Endometrial microvascular endothelial cells (primary cell): ENCODE data around the gene TEKT5. TPM values are rescaled to one million over a fixed set of nuclear protein-coding genes. Genes with fewer than 3 reads are reported as not detected.

Experiments used
- in situ Hi-C: cut with HindIII; loops from 2 replicates; pipeline ENCODE4 v1.10.0; 2017; ENCODE audit warnings: low sequenced_read_pairs, low pct_unique_long_range_greater_than_20kb; ENCODE audit errors: inconsistent ontology term
- total RNA-seq: library from RNA; depleted of rRNA; stranded (reverse); fragments of >200 nt; gene quantifications from one replicate; pipeline ENCODE4 v1.2.3, GENCODE V29; 2015; ENCODE audit errors: inconsistent ontology term

Gene TEKT5
- not detected for total RNA-seq

DNA sequence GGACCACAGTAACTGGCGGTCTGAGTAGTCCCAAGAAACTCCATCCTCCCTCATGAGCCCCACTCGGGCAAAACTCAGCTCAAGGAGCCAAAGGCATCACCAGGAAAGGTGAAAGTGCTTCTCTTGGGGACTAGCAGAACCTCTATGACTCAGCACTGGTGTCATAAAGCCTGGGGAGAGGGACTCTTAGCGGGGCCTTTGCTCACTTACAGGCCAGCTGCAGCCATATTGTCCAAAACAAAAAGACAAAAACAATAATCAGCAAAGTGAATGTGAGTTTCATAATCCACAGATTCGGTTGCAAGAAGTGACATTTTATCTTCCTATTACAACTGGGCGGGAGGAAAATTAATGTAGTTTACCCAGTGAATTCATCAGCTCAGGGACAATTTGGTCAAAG is at the start of gene TEKT5:
Gene TEKT5 (minus strand): TSS at position 101 of the 400 bp plus-strand sequence. CDS start 57 bp downstream, at position 44.
- in situ Hi-C loops, result no loop called here

DNA sequence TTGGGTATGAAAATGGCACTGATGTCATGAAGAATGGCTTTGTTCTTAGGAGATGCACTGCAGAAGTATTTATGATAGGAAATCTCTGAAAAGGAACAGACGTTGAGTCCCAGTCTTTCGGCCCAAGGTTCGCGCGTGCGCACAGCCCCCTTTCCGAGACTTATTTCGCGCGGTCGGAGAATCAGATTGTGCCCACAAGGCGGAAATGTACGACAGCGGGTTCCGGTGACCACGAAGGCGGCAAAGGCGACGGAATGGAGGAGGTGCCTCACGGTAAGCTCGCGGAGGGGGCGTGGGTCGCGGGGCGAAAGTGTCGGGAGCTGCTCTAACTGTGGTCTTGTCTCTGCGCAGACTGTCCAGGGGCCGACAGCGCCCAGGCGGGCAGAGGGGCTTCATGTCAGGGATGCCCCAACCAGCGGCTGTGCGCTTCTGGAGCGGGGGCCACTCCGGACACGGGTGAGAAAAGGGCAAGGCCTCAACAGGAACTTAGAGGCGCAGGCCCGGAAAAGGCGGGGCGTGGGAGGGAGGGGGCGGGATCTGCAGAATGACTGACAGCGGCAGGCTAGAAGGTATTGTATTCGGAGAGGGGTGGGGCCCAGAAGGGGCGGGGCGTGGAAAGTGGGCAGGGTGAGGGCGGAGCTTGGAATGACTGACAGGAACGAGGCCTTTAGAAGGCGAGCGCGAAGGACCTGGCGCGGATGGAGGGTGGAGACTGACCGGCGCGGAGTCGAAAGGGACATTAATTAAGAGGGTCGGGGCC is 49.1 kb upstream of the TEKT5 start, which contains the start of gene NUBP1:
Gene NUBP1 (plus strand): TSS at position 233 of the 760 bp plus-strand sequence. CDS start 22 bp downstream, at position 255.
- in situ Hi-C loops, result loop anchor here (25.0 kb wide), 2 partner anchors 94 to 231 kb away; no protein-coding TSS in a partner anchor

DNA sequence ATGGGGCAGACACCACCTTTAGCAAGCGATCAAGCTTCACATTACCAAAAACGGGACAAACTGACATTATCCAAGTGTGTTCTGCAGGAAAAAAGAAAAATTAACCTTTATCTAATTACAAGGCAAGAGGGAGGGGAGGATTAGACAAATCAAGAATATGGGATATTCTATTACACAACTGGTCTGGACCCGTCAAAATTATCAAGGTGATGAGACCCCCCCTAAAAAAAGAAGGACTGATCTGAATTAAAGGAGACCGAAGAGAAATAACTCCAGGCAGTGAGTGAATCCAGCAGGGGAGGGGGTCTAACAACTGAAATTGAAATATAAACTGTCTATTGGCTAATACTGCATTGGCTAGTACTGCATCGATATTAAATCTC is 48.5 kb upstream of the TEKT5 start:
- in situ Hi-C loops, result loop anchor here (25.0 kb wide), 2 partner anchors 94 to 231 kb away; no protein-coding TSS in a partner anchor

DNA sequence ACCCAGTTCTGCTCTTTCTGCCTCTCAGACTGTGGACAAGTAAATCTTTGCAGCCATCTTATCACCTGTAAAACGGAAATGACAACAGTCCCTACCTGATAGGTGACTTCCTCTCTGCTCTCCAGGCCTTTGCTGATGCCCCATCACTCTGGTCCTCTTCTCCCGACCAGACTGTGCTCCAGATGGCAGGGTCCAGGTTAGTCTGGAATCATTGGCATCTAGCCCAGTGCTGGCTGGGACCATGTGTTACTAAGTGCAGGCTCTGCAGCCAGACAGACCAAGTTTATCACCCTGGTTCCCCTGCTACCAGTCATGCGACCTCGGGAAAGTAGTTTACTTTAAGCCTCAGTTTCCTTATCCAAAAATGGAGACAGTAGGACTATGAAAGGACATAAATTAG is 47.1 kb upstream of the TEKT5 start:
- in situ Hi-C loops, result loop anchor here (25.0 kb wide), 2 partner anchors 95 to 230 kb away; no protein-coding TSS in a partner anchor

DNA sequence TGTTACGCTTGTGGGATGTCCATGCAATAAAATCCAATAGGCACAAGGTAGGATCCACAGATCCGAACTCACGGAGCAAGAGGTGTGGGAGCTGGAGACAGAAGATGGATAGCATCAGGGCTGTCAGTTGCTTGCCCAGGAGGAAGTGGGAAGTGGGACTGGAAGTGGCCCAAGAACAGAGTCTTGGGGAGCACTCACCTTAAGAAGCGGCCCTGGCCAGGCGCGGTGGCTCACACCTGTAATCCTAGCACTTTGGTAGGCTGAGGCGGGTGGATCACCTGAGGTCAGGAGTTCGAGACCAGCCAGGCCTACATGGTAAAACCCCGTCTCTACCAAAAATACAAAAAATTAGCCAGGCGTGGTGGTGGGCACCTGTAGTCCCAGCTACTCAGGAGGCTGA is 46.5 kb upstream of the TEKT5 start:
- in situ Hi-C loops, result loop anchor here (25.0 kb wide), 2 partner anchors 96 to 229 kb away; no protein-coding TSS in a partner anchor

DNA sequence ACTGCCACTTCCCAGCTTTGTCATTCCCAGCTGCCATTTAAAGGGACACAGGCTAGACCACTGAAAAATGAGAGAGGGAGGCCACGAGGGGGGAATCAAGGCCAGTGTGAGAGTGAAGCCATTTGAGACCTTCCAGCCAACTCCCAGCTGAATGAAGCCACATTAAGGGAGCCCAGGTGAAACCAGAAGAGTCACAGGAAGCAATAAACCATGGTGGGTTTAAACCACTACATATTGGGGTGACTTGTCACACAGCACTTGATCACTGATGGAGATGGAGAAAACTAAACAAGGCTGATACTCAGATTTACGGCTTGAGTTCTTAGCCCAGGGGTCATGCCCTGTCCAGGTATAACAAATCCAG is 46.1 kb upstream of the TEKT5 start:
- in situ Hi-C loops, result loop anchor here (25.0 kb wide), 2 partner anchors 96 to 229 kb away; no protein-coding TSS in a partner anchor

DNA sequence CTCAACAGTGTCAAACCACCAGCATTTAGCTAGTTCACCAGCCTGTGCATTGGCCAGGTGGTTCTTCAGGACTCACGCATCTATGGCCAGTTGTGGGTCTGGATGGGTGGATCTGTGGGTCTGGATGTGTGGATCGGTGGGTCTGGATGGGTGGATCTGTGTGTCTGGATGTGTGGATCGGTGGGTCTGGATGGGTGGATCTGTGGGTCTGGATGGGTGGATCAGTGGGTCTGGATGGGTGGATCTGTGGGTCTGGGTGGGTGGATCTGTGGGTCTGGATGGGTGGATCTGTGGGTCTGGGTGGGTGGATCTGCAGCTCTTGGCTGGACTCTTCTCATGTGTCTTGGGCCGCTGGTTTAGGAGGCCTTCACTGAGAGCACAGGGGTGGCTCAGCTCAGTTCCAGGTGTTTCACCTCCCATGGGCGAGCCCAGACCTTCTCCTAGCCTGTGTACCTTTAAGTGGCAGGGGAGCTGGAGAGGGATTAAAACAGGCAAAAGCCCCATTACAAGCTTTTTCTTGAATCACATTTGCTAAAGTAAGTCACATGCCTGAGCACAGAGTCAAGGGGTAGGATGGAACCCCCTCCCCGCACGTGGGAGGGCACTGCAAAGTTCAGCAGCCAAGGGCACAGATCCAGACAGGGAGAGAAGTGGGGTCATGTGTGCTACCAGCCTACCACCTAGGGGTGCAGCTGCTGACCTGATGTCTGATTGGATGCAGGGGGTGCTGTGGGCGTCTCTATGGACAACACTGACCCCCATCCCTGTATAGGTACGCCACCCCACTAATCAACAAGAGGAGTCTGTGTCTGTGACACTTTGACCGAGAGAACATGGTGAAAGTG is 45.5 kb upstream of the TEKT5 start:
- in situ Hi-C loops, result loop anchor here (25.0 kb wide), 2 partner anchors 97 to 228 kb away; no protein-coding TSS in a partner anchor

DNA sequence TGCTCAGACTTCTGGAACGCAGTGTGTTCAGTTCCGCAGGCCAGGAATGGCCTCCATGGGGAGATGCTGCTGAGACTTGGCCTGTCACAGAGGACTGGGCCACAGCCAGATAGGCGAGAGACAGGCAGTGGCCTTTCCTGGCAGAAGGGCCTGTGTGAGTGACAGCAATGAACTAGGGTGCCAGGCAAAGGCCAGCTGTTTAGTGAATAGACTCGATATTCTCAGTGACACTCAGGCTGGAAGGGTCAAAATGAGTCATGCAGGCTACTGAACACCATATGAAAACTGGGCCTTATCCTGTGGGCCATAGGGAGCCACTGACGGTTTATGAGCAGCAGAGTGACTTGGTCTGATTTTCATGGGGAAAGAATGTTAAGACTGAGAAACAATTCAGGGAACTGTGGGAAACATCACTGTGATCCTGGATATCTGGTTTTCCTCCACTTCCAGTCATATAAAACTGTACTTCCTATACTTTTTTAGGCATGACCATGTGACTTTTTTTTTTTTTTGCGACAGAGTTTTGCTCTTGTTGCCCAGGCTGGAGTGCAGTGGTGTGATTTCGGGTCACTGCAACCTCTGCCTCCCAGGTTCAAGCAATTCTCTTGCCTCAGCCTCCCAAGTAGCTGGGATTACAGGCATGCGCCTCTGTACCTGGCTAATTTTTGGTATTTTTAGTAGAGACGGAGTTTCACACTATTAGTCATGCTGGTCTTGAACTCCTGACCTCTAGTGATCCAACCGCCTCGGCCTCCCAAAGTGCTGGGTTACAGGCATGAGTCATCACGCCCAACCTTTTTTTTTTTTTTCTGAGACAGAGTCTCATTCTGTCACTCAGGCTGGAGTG is 43.7 kb upstream of the TEKT5 start:
- in situ Hi-C loops, result loop anchor here (25.0 kb wide), 2 partner anchors 99 to 226 kb away; no protein-coding TSS in a partner anchor

DNA sequence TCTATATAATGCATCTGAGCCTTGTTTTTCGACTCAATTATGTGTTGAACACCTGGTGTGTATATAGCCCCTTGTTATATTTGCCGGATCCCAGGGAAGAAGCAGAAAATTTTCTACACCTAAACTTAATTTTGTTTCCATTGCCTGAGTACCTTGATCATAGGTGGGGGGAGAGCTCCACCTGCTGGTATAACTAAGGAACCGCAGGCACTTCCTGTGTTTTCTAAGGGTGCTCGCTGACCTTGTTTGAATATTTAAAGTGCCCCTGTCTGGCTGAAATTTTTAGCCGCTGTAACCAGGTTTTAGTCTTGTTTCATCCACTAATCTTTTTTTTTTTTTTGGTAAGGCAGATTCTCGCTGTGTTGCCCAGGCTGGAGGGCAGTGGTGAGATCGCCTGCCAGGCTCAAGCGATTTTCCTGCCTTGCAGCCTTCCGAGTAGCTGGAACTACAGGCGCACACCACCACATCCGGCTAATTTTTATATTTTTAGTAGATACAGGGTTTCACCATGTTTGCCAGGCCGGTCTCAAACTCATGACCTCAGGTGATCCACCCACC is 42.4 kb upstream of the TEKT5 start:
- in situ Hi-C loops, result loop anchor here (25.0 kb wide), 2 partner anchors 100 to 225 kb away; no protein-coding TSS in a partner anchor

DNA sequence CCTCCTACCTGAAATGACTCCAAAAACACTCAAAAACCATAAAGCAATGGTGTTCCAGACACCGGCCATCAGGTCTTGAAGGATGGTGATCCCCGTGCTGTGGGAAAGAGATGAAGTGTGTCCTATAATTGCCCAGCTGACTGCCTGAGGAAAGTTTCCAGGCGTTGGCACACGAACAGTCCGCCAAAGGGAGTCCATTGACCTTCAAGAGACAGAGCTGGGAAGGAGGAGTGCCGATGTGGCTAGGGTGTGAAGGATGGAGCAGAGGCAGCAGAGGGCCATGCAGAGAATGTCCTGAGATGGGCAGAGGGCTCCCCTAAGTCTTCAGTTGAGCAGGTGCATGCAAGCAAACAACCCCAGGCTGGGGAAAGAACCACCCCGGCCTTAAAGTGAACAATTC is 37.1 kb upstream of the TEKT5 start:
- in situ Hi-C loops, result loop anchor here (25.0 kb wide), 2 partner anchors 106 to 219 kb away; no protein-coding TSS in a partner anchor

DNA sequence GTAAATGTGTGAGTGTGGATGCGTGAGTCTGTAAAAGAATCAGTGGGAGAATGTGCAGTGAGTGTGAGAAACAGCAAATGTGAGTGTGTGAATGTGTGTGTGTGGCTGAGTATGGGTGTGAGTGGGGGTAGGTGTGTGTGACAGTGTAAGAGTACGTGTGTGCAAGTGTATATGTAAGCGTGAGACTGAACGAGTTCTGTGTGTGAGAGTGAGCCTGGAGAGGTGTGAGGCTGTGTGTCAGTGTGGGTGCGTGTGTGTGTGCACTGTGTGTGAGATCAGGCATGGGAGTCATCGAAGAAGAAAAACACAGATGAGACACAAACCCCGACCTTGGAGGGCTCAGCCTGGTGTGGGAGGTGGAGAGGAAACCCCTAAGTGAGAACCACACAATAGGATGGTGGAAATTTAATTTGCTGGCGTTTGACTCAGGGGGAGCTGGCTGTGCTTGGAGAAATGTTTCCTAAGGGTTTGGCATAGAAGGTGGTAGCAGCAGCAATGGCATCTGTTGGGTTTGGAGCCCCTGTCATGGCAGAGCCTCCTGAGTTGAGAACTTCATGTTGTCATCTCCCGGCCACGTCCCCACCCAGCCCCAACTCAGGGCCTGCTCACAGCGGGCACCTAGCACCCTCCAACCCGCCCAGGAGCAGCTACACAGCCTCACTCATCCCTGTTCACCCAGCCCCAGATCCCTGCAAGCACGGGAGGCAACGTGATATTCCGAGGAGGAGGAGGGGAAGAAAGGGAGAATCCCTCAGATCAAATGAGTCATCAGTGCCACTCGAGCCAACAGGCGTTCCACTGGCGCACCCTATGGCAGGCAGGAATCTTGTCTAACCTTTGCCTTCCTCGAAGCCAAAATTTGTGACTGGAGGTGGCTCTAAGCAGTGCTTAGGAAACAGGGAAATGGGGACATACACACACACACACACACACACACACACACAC is 34.6 kb upstream of the TEKT5 start:
- in situ Hi-C loops, result loop anchor here (25.0 kb wide), 2 partner anchors 108 to 217 kb away; no protein-coding TSS in a partner anchor

DNA sequence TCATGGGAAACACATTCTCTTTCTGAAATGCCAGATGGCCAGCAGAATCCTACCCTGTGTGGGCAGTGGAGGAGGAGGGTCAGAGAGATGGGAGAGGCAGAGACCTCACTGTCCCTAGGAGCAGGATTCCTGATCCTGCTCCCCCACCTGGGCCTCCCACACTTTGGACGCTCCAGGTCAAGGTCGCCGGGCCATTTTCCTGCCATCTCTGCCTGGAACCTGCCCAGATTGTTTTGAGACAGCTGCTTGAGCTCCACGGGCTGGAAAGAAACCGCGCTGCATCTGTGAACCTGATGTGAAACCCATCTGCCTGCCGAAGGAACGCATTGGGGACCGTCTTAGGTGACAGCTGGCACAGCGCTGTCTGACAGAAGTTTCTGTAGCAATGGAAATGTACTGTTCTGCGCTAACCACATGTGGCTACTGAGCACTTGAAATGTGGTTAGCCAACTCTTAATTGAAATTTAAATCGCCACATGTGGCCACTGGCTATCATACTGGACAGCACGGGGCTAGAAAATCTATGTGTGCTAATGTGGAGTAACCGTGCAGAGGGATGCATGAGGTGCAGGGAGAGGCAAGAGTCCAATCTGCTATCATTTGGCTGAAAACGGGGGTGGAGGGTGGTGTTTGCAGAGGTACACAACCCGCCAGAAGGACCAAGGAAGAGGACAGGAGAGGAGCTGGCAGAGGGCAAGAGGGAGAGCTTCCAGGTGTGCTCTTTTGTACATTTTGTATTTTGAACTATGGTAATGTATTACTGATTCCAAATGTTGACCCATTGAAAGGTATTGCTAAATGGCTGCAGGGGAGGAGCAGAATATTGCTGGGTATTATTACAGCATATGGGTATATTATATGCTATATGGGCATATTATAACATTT is 33.5 kb upstream of the TEKT5 start:
- in situ Hi-C loops, result loop anchor here (25.0 kb wide), 2 partner anchors 109 to 216 kb away; no protein-coding TSS in a partner anchor

DNA sequence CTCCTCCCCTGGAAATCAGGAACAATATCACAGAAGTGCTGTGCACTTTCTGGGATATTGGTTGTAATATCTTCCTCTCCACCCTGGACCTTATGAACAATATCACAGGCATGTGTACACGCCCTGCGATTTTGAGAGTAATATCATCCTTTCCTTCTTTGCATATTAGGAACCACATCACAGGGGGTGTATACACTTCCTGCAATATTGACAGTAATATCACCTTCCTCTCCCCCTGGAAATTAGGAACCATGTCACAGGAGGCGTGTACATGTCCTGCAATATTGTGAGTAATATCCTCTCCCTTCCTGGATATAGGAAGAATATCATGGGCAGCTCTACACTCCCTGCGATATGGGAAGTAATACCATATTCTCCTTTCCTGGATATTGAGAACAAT is 14.2 kb upstream of the TEKT5 start:
- in situ Hi-C loops, result no loop called here

DNA sequence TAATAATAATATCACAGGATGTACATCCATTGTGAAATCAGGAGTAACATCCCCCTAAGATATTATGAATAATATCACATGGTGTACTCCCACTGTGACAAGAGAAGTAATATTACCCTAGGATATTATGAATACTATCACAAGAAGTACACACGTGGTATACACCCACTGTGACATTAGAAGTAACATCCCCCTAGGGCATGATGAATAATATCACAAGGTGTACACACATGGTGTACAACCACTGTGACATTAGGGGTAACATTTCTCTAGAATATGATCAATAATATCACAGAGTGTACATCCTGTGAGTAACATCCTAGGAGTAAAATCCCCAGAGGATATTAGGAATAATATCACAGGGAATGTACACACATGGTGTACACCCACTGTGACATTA is 5.0 kb upstream of the TEKT5 start:
- in situ Hi-C loops, result no loop called here

DNA sequence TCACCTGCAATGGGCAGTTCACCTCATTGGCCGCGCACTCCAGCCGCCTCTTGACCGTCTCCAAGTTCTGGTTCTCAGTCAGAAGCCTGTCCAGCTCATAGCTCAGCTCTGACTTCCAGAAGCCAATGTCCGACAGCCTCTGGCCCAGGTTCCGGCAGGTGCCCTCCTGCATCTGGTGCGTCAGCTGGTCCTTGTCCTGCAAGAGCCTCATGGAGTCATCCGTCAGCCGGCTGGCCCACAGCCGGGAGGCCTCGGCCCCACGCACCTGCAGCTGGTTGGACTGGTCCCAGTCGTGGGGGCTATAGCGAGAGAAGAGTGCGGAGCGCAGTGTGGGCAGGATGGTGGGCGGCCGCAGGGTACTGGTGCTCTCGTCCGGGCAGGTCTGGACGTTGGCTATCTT is 424 bp downstream of the TEKT5 start:
- in situ Hi-C loops, result no loop called here

DNA sequence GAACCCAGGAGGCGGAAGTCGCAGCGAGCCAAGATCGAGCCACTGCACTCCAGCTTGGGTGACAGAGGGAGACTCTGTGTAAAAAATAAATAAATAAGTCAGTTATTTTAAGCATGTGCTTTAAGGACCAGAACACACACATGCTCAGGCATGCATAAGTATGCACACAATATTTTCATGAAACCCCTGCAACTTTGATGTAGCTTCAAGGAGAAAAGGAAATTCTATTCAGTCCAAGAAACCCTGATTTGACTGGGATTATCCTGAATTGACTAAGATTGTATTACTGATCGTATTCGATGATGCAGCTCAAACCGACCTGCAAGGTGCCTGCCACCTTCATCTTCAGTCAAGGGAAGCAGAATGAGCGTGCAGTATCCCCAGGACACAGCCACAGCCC is 841 bp downstream of the TEKT5 start:
- in situ Hi-C loops, result no loop called here
